Muscle layer of duodenum (tissue), 2 donors: ENCODE results near the gene FAM163A.

Experiments
- H3K27ac ChIP-seq: one replicate; pipeline ENCODE4 v1.7.0; 2013; ENCODE audit warnings: mild to moderate bottlenecking, low read length
- H3K27me3 ChIP-seq: one replicate; pipeline ENCODE4 v1.7.0; 2013; ENCODE audit warnings: low read depth, mild to moderate bottlenecking, control low read depth, low read length
- H3K36me3 ChIP-seq, 2 donors: one replicate each; pipeline ENCODE4 v1.7.0; 2013; ENCODE audit warnings: low read length in 2 of 2, control low read depth in 1 of 2, mild to moderate bottlenecking in 1 of 2; ENCODE audit not compliant: insufficient read depth in 2 of 2, control insufficient read depth in 1 of 2
- H3K4me1 ChIP-seq, 2 donors: one replicate each; pipeline ENCODE4 v1.7.0; 2013; ENCODE audit warnings: low read length in 2 of 2, mild to moderate bottlenecking in 2 of 2, control low read depth in 1 of 2, moderate library complexity in 1 of 2; ENCODE audit not compliant: insufficient read depth in 2 of 2, control insufficient read depth in 1 of 2
- H3K4me3 ChIP-seq, 2 donors: one replicate each; pipeline ENCODE4 v1.7.0; 2013; ENCODE audit warnings: low read length in 2 of 2, low read depth in 1 of 2, mild to moderate bottlenecking in 1 of 2
- H3K9me3 ChIP-seq, 2 donors: one replicate each; pipeline ENCODE4 v1.7.0; 2013; ENCODE audit warnings: low read length in 2 of 2, control low read depth in 1 of 2, mild to moderate bottlenecking in 1 of 2; ENCODE audit not compliant: control insufficient read depth in 1 of 2
- donor health status: healthy.

The FAM163A gene

DNA sequence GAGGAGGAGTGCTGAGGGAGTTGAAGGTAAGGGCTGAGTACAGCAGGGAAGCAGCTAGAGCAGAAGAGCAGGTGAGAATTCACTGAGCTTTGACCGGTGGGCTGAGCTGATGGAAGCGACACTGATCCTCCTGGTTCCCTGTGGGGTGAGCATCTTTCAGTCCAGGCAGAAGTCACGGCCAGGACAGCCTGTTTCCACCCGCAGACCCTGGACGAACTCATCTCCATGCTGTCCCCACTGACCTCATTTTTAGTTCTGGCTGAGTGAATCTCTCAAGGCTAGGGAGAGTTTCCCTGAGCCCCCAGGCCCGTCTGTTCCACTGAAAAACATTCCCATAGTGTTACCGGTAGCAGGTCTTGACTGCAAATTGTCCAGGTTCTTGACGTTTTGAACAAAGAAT is 31.5 kb downstream of the FAM163A start:
- no peak overlapping the region for H3K4me3 ChIP-seq
- no peaks in the 10 kb centered on the region for H3K4me1 ChIP-seq
- H3K9me3 ChIP-seq, result peaks cover 0 to 3% of the 10 kb centered on the region in 2 donors
- no peaks in the 10 kb centered on the region for H3K27me3 ChIP-seq
- H3K36me3 ChIP-seq, result no peaks in the 10 kb centered on the region
- H3K27ac ChIP-seq, result no peak overlapping the region

DNA sequence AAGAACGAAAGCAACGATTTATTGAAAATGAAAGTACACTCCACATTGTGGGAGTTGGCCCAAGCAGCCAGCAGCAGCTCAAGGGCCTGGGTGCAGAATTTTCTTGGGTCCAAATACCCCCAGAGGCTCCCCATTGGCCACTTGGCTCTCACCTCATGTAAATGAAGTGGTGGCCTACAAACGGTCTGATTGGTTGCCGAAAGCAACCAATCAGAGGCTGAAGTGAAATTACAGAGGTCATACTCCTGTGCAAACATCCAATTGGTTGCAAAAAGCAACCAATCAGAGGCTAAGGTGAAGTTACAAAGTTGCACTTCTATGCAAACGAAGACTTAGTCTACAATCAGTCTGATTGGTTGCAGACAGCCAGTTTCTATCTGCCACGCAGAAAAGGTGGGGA is 31.9 kb downstream of the FAM163A start:
- Histone ChIP-seq H3K9me3 (peaks cover 0 to 3% of the 10 kb centered on the region in 2 donors), H3K36me3 (no peaks in the 10 kb centered on the region), H3K27me3 (no peaks in the 10 kb centered on the region), H3K4me1 (no peaks in the 10 kb centered on the region), H3K4me3 (no peak overlapping the region), H3K27ac (no peak overlapping the region)

DNA sequence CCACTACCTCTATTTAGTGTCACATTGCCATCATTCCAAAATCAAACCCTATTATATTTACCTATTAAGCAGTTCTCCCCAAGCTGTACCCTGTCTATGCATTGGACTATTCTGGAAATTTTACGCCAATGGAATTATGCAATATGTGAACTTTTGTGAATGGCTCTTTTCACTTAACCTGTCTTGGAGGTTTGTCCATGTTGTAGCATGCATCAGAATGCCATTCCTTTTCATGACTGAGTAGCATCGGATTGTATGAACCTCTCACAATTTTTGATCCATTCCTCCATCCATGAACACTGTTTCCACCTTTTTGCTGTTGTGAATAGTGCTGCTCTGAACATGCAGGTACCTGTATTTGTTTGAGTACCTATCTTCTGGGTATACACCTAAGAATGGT is 33.7 kb downstream of the FAM163A start:
- H3K36me3 ChIP-seq, result no peaks in the 10 kb centered on the region
- H3K27me3 ChIP-seq, result no peaks in the 10 kb centered on the region
- H3K4me3 ChIP-seq, result no peak overlapping the region
- H3K9me3 ChIP-seq, result peaks cover 0 to 3% of the 10 kb centered on the region in 2 donors
- H3K4me1 ChIP-seq, result no peaks in the 10 kb centered on the region
- H3K27ac ChIP-seq, result no peak overlapping the region

DNA sequence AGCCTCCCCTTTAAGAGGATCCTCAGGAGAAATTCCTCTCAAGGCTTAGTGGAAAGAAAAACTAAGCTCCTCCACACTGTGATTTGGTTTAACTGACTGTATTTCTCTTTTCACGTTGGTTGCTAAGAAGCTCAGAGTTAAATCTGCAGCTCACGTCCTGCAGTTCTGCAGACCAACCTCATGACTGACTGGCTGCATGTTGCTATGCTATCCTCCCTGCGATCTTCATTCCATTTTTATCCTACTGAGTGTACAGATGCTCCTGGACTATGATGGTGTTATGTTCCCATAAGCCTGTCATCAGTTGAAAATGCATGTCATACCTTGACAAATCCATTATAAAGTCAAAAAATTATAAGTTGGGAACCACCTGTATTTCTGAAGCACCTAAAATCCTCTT is 34.6 kb downstream of the FAM163A start:
- Histone ChIP-seq H3K4me1 (no peaks in the 10 kb centered on the region), H3K4me3 (no peak overlapping the region), H3K36me3 (no peaks in the 10 kb centered on the region), H3K27me3 (no peaks in the 10 kb centered on the region), H3K9me3 (no peaks in the 10 kb centered on the region), H3K27ac (no peak overlapping the region)

DNA sequence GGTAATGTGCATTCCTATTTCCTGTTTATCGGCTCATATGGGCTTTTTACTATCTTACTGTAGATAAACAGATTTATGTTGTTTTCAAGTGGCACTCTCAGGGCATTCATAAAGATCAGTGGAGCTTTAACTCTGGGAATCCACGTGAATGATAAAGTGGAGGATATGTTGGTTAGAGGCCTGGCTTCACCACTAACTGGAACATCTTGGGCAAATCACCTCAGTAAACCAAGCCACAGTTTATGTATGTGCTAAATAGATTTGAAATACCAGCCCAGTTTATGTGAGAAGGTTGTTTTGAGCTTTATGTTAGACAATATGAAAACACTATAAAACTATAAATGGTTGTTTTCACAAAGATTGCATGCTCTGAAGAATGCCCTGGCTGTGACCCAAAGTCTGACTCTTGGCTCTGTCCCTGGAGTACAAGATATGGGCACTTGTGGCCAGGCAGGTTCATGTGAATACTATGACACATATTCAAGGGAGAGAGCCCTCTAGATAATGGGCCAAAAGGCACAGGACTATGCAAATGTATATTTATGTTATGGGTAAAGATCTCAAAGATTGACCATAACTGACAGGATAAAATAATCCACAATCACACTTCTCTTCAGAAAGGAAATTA is 36.7 kb downstream of the FAM163A start:
- Histone ChIP-seq H3K4me1 (no peaks in the 10 kb centered on the region), H3K27me3 (no peaks in the 10 kb centered on the region), H3K27ac (no peak overlapping the region), H3K4me3 (no peak overlapping the region), H3K36me3 (no peaks in the 10 kb centered on the region), H3K9me3 (no peaks in the 10 kb centered on the region)

DNA sequence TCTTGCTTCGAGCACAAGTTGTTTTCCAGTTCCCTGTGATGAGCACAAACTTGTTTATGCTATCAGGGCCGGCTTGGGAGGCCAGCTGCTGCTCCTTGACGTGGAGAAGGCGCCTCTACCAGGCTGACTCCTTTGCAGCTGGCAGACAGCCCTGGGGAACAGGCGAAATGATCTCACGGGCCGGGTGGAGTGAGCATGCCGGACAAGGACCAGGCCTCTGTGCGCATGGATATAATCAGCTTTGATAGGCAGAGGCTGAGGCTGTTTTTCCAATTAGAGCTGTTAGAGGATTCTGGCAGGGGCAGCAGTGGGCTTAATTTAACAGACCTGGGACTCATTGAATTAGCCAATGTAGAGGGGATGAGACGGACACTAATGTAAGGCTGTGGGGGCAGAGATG is 38.9 kb downstream of the FAM163A start:
- peaks cover 4 to 6% of the 10 kb centered on the region in 2 donors for H3K4me1 ChIP-seq
- H3K36me3 ChIP-seq, result no peaks in the 10 kb centered on the region
- H3K4me3 ChIP-seq, result no peak overlapping the region
- no peaks in the 10 kb centered on the region for H3K27me3 ChIP-seq
- no peak overlapping the region for H3K27ac ChIP-seq
- no peaks in the 10 kb centered on the region for H3K9me3 ChIP-seq

DNA sequence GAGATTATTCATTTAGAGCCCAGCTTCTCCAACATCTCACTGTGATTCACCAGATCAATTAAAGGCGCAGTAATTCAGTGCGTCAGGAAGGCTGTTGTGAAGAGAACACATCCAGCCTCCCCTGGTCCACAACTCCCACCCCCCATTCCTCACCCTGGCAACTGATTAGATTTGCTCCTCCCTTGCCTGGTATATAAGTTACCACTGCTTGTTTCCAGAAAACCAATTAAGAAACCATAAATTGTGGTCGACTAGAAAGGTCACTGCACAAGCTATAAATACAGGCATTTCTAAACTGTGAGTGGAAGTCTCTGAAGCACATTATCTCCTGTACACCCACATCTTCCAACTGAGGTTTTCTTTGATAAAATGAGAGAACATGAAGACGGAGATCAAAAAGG is 41.9 kb downstream of the FAM163A start:
- no peak overlapping the region for H3K27ac ChIP-seq
- H3K9me3 ChIP-seq, result no peaks in the 10 kb centered on the region
- H3K4me3 ChIP-seq, result no peak overlapping the region
- no peaks in the 10 kb centered on the region for H3K27me3 ChIP-seq
- H3K4me1 ChIP-seq, result peaks cover 4 to 6% of the 10 kb centered on the region in 2 donors
- H3K36me3 ChIP-seq, result no peaks in the 10 kb centered on the region

DNA sequence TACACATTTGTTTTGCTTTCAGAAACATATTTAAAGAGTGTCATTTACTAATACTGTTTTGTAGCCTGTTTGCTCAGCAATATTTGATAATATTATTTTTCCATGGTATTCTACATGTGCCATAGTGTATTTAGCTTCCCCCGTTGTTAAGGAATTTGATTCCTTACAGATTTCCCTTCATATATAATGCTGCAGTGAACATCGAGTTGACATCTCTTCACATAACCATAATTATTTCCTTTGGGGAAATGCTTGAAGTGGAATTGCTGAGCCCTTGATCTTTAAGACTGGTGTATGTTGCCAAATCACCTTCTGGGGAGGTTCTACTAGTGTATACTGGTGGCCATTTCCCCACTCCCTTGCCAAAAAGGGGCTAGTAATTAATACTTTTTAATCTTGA is 42.6 kb downstream of the FAM163A start:
- H3K4me1 ChIP-seq, result peaks cover 4 to 6% of the 10 kb centered on the region in 2 donors
- H3K27me3 ChIP-seq, result no peaks in the 10 kb centered on the region

DNA sequence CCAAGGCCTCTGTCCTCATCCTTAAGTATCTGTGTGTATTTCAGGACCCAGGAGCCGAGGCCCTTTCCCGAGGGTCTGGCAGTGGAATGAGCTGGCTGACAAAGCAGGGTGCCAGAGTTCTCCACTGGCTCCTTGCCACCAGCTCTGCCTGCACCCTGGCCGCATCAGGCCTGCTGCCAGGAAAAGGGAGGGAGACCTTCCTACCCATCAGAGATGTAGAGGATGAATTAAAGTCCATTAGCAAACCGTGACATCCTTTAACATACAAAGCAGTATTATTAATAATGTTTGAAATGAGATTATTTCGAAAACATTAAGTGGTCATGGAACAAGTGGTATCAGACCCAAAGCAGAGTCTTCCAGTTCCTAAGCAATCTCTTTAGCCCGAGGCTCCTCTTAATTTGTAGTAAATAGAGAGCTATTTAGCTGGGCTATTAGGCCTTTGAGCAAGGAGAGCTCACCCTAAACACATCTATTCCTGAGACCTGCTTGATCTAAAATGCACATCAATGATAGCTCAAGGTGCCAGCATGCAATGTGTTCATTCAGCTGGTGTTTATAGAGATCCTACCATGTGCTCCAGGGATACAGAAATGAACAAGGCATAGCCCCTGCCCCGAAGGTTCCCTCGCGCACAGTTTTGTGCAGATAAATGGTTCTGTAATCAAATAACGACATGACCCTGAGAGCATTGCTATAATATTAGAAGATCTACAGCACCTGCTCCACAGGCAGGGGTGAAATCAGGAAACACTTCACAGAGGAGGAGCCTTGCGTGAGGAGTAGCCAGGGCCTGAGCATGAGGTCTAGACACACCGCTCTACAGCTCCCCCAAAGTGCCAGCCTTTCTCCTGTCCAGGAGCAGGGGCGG is 44.0 kb downstream of the FAM163A start:
- no peak overlapping the region for H3K4me3 ChIP-seq
- no peaks in the 10 kb centered on the region for H3K27me3 ChIP-seq
- no peaks in the 10 kb centered on the region for H3K9me3 ChIP-seq
- H3K36me3 ChIP-seq, result no peaks in the 10 kb centered on the region
- H3K4me1 ChIP-seq, result peaks cover 4 to 6% of the 10 kb centered on the region in 2 donors
- peak overlapping the region; percentile 8 for H3K27ac ChIP-seq

More for the DNA sequence above, 42.6 kb downstream of the FAM163A start:
- no peaks in the 10 kb centered on the region for H3K36me3 ChIP-seq
- H3K4me3 ChIP-seq, result no peak overlapping the region
- no peaks in the 10 kb centered on the region for H3K9me3 ChIP-seq
- H3K27ac ChIP-seq, result no peak overlapping the region

DNA sequence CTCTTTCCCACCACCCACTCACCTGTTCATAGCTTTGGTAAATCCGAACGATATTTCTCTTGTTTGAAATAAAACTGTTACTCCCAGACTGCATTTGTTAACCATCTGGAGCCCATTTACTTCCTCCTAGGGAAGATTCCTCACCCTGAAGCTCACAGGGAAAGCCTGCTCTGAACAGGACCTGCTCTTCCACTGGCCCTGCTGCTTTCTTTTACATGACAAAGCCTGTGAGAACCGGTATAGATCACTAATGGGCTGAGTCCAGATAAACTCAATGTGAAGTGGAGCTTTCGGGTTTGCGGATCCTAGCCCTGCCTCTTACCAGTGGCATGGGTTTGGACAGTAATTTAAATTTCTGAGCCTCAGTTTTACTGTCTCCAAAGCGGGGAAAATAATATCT is 45.2 kb downstream of the FAM163A start:
- Histone ChIP-seq H3K9me3 (no peaks in the 10 kb centered on the region), H3K27ac (no peak overlapping the region), H3K27me3 (no peaks in the 10 kb centered on the region), H3K36me3 (no peaks in the 10 kb centered on the region), H3K4me3 (no peak overlapping the region), H3K4me1 (peaks cover 4 to 6% of the 10 kb centered on the region in 2 donors)

DNA sequence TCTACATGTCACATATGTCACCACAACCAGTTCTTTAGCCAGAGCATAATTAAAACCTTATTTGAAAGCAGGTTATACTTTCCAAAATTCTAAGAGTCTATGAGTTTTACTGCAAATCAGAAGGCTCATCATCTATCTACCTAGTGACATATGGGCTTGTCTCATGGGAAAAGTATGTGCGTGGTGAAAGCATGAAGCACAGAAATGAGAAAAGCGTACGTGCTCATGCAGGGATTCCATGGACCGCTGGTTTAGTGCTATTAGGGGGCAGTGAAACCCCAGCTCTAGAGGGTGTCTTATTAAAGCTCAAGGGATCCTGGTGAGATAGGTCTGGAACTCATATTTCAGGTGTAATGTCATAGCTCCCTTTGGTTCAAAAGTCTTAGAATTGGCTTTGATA is 50.2 kb downstream of the FAM163A start:
- no peak overlapping the region for H3K4me3 ChIP-seq
- H3K27ac ChIP-seq, result no peak overlapping the region
- no peaks in the 10 kb centered on the region for H3K36me3 ChIP-seq
- H3K4me1 ChIP-seq, result no peaks in the 10 kb centered on the region
- no peaks in the 10 kb centered on the region for H3K27me3 ChIP-seq
- H3K9me3 ChIP-seq, result no peaks in the 10 kb centered on the region
